ENCODE results near the gene PRR33.
"Not testable (repeated sequence)": the region's sequence is repeated elsewhere in the genome, so short reads cannot be mapped to it uniquely, and the experiment has no call there.

The PRR33 gene

DNA sequence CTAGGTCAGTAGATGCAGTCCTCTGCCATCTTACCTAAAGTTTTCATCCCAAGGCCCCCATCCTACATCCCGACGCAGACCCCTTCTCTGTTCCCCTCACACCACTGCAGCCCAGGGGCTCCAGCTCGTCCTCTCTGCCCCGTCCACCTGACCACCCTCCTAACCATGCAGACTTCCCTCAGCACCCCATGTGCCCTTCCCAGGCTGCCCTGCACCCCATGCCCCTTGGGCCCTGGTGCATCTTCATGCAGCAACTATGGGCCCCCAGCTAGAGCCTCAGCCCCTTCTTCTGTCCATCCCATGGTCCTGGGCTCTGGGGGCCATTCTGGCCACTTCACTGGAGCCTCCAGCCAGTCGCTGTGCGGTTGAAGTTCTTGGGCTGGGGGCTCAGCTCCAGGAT is 2.9 kb downstream of the PRR33 start:
- no peak for DNase-seq

DNA sequence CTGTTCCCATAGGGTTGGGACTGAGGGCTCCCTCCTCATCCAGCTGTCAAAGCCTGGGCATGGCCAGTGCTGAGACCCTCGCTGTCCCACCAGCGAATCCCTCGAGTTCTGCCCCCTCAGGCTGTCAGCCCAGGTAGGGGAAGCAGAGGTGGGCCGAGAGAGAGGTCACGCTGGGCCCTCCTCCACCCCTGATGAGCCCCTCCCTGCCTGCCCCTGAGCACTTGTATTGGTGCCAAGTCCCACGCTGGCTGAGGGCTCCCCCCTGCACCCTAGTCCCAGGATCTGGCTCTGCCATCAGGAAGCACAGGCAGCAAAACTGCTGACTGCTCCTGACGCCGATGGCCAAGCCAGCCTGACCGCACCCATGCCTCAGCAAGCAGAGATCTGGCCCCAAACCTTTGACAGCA is 3.3 kb downstream of the PRR33 start:
- DNase-seq: no peak

DNA sequence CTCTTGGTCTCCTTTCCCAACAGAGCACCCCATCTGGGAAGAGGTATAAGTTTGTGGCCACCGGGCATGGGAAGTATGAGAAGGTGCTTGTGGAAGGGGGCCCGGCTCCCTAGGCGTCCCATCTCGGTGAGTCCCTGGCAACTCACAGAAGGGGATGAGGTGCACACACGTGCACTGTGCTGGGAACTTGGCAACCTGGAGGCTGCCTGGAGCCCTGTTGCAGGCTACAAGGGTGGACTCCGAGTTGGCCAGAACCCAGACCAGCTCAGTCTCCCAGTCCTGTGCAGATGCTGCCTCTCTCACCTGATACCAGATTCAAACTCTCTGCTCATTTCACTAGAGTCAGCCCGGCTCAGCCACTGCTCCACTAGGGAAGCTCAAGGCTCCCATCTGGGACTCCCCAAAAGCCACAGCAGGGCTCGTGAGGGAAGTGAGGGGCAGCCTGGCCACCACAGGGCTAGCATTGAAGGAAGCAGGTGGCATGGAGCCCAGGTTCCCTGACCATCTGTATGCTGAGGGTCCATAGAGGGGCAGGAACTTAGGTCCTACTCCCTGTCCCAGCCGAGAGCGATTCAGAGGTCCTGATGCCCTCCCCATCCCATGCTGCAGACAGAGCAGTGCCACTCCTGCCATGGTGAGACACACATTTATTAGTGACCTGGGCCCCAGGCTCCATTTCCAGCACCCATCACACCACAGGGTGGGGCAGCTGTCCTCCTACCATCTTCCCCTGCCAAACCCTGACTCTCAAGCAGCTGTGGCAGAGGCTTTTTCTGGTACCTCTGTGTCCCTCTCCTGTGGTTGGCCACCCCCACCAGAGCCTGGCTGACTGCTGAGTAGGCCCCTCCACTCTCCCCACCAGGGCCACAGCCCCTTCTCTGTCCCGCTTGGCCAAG is 4.0 kb downstream of the PRR33 start:
- no peak for DNase-seq

DNA sequence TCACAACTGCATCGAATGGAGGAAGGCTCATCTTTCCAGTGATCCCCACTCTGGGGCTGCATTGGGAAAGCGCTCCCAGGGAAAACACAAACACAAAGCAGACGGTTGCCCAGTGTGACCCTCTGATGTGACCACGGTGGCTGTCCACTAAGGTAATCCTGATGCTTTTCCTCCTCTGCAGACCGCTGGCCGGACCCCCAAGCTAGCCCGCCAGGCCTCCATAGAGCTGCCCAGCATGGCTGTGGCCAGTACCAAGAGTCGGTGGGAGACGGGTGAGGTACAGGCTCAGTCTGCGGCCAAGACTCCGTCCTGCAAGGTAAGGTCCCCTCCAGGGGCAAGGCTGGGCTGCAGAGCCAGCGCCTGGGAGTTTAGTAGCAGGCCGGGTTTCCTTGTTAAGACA is 5.1 kb downstream of the PRR33 start:
- DNase-seq: not testable (repeated sequence)

DNA sequence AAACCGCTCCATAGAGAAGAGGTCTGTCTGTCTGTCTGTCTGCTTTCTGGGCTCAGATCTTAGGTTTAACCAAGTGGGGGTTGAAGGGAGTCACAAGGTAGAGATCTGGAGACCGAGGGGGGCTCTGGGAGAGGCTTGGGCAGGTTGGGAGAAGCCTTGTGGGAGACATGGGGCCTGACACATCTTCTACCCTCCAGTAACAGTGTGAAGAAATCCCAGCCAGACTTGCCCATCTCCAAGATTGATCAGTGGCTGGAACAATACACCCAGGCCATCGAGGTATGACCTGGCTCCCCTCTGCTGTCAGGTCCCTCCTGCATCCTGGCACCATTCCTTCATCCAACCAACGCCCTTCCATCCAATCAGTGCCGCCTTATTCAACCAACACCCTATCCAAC is 7.4 kb downstream of the PRR33 start:
- DNase-seq: no peak

GRCh38 chr11:1883346-1884302 is 8.1 kb downstream of the PRR33 start:
- DNase-seq: no peak

GRCh38 chr11:1882265-1883238 is 9.1 kb downstream of the PRR33 start:
- DNase-seq: peak; percentile 85

GRCh38 chr11:1881442-1882264 is 10.0 kb downstream of the PRR33 start:
- DNase-seq: peak; percentile 14

DNA sequence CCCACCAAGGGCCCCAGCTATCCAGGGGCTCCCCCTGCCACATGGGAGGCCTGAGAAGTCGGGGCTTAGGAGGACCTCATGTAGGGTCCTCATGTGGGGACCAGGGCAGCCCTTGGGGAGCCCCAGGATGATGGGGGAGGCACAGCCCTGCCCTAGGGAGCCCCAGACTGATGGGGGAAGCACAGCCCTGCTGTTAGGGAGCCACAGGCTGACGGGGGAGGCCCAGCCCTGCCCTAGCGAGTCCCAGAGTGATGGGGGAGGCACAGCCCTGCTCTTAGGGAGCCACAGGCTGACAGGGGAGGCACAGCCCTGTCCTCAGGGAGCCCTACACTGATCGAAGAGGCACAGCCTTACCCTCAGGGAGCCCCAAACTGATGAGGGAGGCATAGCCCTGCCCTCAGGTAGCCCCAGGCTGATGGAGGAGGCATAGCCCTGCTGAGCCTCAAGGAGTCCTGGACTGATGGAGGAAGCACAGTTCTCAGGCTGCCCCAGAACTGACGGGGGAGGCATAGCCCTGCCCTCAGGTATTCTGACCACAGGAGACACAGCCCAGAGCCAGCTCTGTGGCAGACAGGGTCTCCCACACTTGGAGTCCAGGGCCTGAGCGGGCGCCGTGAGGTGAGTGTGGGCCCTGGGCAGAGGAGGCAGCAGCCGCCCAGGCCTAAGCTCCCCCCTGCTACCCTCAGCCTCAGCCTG is 10.8 kb downstream of the PRR33 start:
- DNase-seq: no peak

- DNase-seq: no peak
Observed at GRCh38 chr11:1879941-1880720, 11.6 kb downstream of the PRR33 start.

DNA sequence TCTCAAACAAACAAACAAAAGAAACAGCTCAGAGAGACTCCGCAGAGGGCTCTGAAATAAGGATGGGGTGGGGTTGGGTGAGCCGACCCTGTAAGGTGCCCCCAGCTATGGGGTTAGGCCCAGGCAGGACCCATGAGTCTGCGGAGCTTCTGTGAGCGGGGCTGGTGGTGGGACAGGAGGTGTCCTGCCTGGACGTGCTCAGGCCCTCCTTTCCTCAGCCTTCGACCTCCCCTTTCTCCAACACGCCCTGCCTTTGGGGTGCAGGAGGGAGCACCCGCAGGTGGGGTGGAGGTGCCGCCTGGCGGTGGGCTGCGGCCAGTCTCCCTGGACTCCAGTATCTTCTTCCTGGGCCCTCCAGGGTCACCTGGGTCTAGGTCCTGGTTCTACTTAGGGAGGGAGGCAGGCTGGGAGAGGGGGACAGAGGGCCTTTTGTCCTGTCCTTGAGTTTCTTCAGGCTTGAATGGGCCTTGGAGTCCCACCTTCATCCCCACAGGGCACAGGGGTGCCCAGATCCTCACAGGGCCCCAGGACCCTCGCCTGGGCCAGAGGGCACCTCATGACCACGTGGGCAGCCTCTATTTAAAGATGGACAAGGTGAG is 12.3 kb downstream of the PRR33 start:
- DNase-seq: peak; percentile 14

GRCh38 chr11:1878137-1879031 is 13.3 kb downstream of the PRR33 start:
- no peak for DNase-seq

DNA sequence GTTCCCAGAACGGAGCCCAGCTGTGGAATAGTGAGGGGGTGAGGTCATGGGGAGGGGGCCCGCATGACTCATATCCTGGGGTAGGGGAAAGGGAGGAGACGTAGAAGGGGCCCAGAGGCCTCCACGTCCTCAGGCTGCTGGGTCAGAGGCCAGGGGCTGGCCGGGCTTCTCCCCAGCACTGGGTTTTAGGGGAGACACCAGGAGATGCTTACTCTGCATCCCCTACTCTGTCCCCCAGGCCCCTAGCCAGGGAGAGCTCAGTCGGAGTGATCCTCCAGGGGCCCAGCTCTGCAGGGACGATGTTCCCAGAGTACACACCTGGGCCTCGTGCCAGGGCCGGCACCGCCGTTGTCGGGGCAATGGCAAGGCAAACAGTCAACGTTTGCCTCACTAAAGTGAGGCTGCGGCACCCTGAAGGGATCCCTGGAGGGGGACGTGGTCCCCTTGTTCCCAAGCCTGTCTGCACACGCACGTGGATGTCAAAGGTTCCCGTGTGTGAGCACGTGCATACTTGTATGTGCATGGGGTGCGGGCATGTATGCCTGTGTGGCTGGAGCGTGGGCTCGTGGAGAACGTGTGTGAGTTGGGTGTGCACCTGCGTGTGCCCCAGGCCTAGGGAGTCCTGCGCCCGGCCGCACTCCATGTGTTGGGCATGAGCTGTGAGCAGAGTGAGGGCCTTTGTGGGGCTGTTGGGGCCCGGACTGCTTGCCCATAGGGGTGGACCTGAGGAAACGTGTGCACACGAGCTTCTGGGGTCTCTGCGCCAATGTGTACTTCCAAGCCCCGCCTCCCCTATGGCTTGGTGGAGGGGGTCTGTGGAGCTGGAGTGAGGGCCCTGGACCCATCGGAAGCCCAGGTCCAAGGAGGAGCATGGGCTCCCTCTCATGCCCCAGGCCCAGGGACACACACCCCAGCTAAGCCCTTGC is 14.2 kb downstream of the PRR33 start:
- no peak for DNase-seq

DNA sequence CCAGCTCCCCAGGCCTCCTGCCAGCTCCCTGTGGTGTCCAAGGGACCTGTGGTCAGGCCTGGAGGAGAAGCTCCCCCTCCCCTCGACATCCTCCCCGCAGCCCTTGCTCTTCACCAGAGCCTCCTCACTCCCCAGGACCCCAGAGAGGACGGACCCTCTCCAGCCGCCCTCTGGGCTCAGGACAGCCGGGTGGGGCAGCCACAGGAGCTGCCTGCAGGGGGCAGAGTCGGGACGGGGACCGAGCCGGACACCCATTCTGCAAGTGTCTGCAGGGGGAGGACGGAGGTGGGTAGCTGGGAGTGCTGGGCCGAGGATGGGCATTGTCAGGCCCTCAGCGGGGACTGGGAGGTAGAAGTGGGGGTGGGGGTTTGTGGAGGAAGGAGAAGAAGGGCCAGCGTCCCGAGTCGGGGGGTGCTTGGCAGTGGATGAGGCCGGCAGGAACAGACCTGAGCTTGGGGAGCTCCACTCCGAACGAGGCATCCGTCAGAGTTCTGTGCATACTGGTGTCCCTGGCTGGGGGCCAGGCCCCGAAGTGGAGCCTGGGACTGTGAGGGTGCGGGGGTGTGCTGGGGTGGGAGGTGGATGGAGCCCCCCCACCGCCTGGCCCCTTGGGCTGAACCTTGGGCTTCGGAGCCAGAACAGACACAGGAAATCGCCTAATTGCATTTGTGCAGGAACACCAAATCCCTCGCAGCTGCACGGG is 15.2 kb downstream of the PRR33 start:
- peak; percentile 31 for DNase-seq

DNA sequence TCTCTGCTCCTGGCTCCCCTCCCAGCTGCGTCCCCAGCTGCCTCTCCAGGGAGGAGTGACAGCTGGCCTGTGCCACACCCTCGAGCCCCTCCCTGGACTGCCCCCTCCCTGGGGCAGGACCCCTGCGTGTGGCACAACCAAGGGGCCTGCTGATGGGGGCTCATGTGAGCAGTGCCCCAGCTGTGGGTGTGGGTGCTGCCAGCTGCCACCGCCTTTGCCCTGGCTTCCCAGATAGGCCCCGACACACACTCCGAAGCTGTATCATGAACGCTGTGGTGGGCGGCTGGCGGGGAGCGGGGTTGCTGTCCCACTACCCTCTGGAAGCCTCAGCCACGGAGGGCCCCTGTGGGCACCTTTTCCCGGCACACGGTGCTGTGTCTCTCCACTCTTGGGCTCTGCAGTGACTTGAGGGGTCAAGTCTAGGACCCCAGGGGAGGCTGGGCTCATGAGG is 15.8 kb downstream of the PRR33 start:
- DNase-seq: not testable (repeated sequence)

DNA sequence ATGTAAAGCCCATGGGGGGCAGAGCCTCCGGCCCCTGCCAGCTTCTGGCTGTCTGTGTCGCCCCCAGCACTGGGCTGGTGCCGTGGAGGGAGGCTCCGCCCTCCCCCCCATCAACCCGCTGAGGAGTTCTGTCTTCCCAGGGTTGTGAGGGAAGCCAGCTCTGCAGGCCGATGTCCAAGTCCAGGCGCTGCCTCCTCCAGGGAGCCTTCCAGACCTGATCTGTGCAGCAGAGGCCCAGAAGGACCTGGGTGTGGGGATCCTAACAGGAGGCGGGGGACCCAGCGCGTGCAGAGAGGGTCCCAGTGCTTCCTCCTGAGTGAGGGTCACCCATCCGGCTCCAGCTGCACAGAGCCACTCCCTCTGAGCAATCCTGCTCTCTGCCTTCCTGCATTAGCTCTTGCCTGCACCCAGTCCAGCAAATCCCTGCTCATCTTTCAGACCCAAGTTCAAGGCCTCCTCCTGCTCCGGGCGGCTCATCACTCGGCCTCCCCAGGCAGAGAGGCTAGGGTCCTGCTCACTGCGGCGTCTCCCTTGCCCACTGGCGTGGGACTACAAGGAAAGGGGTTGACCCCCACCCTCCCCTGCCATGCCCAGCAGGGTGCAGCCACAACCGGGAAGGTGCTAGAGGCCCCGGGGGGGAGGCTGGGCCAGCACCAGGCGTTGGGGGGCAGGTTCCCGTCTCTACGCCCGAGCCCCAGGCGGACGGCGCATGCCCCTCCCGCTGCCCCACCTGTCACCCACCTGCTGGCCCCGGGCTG is 16.4 kb downstream of the PRR33 start:
- DNase-seq: peak; percentile 15

Measured in activated CD8-positive, alpha-beta memory T cell treated with anti-CD3 and anti-CD28 coated beads, Interleukin-2, amount 50 U/mL, for 4 hours (primary cell).